Neural progenitor cell (in vitro differentiated cells): ENCODE data around the gene RBM47.

ENCODE experiments used
- CTCF ChIP-seq: fragments of 200-600 bp; sonication (generic); IDR thresholded peaks from 2 replicates; pipeline ENCODE4 v1.5.1; 2017; ENCODE audit warnings: antibody characterized with exemption, mild to moderate bottlenecking
- EZH2 ChIP-seq: fragments of 200-600 bp; sonication (generic); IDR thresholded peaks from 2 replicates; pipeline ENCODE4 v1.6.1; 2017; ENCODE audit warnings: antibody characterized with exemption, mild to moderate bottlenecking, moderate library complexity
- EZH2phosphoT487 ChIP-seq: fragments of 200-600 bp; sonication (generic); IDR thresholded peaks from 2 replicates; pipeline ENCODE4 v1.6.1; 2017; ENCODE audit warnings: antibody characterized with exemption

DNA sequence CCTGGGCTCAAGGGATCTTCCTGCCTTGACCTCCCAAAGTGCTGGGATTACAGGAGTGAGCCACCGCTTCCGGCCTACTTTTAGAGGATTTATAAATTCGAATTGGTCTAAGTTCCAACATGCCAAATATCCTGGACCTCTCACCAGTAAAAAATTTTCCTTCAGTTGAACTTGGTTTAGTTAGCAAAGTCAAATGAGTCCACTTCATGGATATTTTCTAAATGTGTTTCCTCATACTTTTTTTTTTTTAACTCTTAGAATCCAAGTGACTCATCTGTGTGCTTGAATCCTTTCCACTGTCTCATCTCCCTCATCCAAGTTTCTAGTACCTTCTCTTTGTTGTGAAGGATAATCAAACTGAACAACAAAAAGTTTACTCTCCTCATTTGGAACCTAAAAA lies 49.7 kb downstream of the RBM47 start:
- no peak for TF ChIP-seq EZH2
- TF ChIP-seq CTCF: no peak
- TF ChIP-seq EZH2phosphoT487: no peak
